ENCODE measurements around the gene ULK4.

GRCh38 chr3:41430886-41431285 is 531.0 kb downstream of the ULK4 start:
- TF ChIP-seq CTCF (IDR thresholded peaks at IDR 0.05) (no peak), PBX3 (IDR thresholded peaks at IDR 0.05) (no peak), FOSL2 (IDR thresholded peaks at IDR 0.05; ENCODE audit: borderline replicate concordance, low read depth) (no peak), JUND (IDR thresholded peaks at IDR 0.05) (no peak), TAF1 (IDR thresholded peaks at IDR 0.05; ENCODE audit: borderline replicate concordance, low read depth, low read length) (no peak), RAD21 (IDR thresholded peaks at IDR 0.05; ENCODE audit: low read length) (no peak), RCOR1 (IDR thresholded peaks at IDR 0.05; ENCODE audit: low read length) (no peak), MAX (IDR thresholded peaks at IDR 0.05; ENCODE audit: low read depth) (no peak)
